ENCODE measurements around the gene MIOX.

The MIOX gene

GRCh38 chr22:50473855-50474671 lies 12.6 kb upstream of the MIOX start:
- DNase-seq = no peak

GRCh38 chr22:50474710-50475651 lies 11.7 kb upstream of the MIOX start, which contains the start of gene SBF1:
TSS of gene SBF1 (minus strand) at chr22:50475035. CDS start at chr22:50474840, 195 bp downstream.
- peak in 1 of 2 experiments; percentile 13 for DNase-seq

GRCh38 chr22:50475652-50476002 lies 11.0 kb upstream of the MIOX start:
- no peak for DNase-seq

- no peak for DNase-seq
Observed at GRCh38 chr22:50476868-50477267, 9.8 kb upstream of the MIOX start.

- DNase-seq = no peak
Observed at GRCh38 chr22:50477923-50478322, 8.7 kb upstream of the MIOX start.

- DNase-seq = no peak
Observed at GRCh38 chr22:50479721-50480120, 6.9 kb upstream of the MIOX start.

- no peak for DNase-seq
Observed at GRCh38 chr22:50481045-50481439, 5.6 kb upstream of the MIOX start.

- DNase-seq = no peak
Observed at GRCh38 chr22:50481440-50482106, 5.1 kb upstream of the MIOX start, which contains the start of gene ADM2. TSS of gene ADM2 (plus strand) at chr22:50481543. CDS start at chr22:50481848, 305 bp downstream.

GRCh38 chr22:50482107-50483074 lies 4.3 kb upstream of the MIOX start:
- DNase-seq = no peak

- DNase-seq = no peak
Observed at GRCh38 chr22:50483106-50483505, 3.6 kb upstream of the MIOX start.

GRCh38 chr22:50483556-50483955 lies 3.1 kb upstream of the MIOX start:
- DNase-seq = no peak

GRCh38 chr22:50483977-50484853 lies 2.4 kb upstream of the MIOX start:
- no peak for DNase-seq

- DNase-seq = no peak
Observed at GRCh38 chr22:50485221-50486131, 1.2 kb upstream of the MIOX start.

- DNase-seq = no peak
Observed at GRCh38 chr22:50487290-50488005, 789 bp downstream of the MIOX start.

- DNase-seq = no peak
Observed at GRCh38 chr22:50488006-50488677, 1.5 kb downstream of the MIOX start.

GRCh38 chr22:50488886-50489285 lies 2.2 kb downstream of the MIOX start:
- no peak for DNase-seq

- DNase-seq = no peak
Observed at GRCh38 chr22:50489363-50490243, 2.9 kb downstream of the MIOX start.

Data from NCI-H187 (cell line).